ENCODE data around the gene TAF5L.
"Not testable (repeated sequence)": the region's sequence is repeated elsewhere in the genome, so short reads cannot be mapped to it uniquely, and the experiment has no call there.

TAF5L gene

GRCh38 chr1:229603371-229604005 is 22.4 kb downstream of the TAF5L start:
- no peak for DNase-seq (ENCODE audit: low spot score)

GRCh38 chr1:229600229-229600628 is 25.7 kb downstream of the TAF5L start:
- no peak for DNase-seq (ENCODE audit: low spot score)

GRCh38 chr1:229599218-229599954 is 26.5 kb downstream of the TAF5L start:
- DNase-seq (ENCODE audit: low spot score) = no peak

- no peak for DNase-seq (ENCODE audit: low spot score)
Observed at GRCh38 chr1:229597877-229598276, 28.0 kb downstream of the TAF5L start.

- DNase-seq (ENCODE audit: low spot score) = no peak
Observed at GRCh38 chr1:229596925-229597699, 28.8 kb downstream of the TAF5L start.

- not testable (repeated sequence) for DNase-seq (ENCODE audit: low spot score)
Observed at GRCh38 chr1:229595876-229596275, 30.0 kb downstream of the TAF5L start.

- DNase-seq (ENCODE audit: low spot score) = no peak
Observed at GRCh38 chr1:229594227-229595008, 31.5 kb downstream of the TAF5L start.

- no peak for DNase-seq (ENCODE audit: low spot score)
Observed at GRCh38 chr1:229593800-229594199, 32.1 kb downstream of the TAF5L start.

- DNase-seq (ENCODE audit: low spot score) = no peak
Observed at GRCh38 chr1:229590119-229590518, 35.8 kb downstream of the TAF5L start.

- DNase-seq (ENCODE audit: low spot score) = no peak
Observed at GRCh38 chr1:229585338-229585737, 40.6 kb downstream of the TAF5L start.

- no peak for DNase-seq (ENCODE audit: low spot score)
Observed at GRCh38 chr1:229582715-229583114, 43.2 kb downstream of the TAF5L start.

GRCh38 chr1:229582011-229582694 is 43.8 kb downstream of the TAF5L start:
- no peak for DNase-seq (ENCODE audit: low spot score)

- no peak for DNase-seq (ENCODE audit: low spot score)
Observed at GRCh38 chr1:229581485-229581884, 44.4 kb downstream of the TAF5L start.

- no peak for DNase-seq (ENCODE audit: low spot score)
Observed at GRCh38 chr1:229579059-229579673, 46.8 kb downstream of the TAF5L start.

- DNase-seq (ENCODE audit: low spot score) = no peak
Observed at GRCh38 chr1:229578168-229579058, 47.5 kb downstream of the TAF5L start.

- DNase-seq (ENCODE audit: low spot score) = no peak
Observed at GRCh38 chr1:229574679-229575442, 51.1 kb downstream of the TAF5L start.

- no peak for DNase-seq (ENCODE audit: low spot score)
Observed at GRCh38 chr1:229572286-229572685, 53.6 kb downstream of the TAF5L start.

GRCh38 chr1:229570891-229571516 is 54.9 kb downstream of the TAF5L start:
- no peak for DNase-seq (ENCODE audit: low spot score)

- no peak for DNase-seq (ENCODE audit: low spot score)
Observed at GRCh38 chr1:229570305-229570704, 55.6 kb downstream of the TAF5L start.

All from hematopoietic multipotent progenitor cell treated with erythropoietin and hydrocortisone succinate and interleukin-3 and kit ligand, for 17 days (in vitro differentiated cells).